Caco-2 (cell line): ENCODE results near the gene ABRAXAS1. TPM values are rescaled to one million over a fixed set of nuclear protein-coding genes. Genes with fewer than 3 reads are reported as not detected.
"Not testable (repeated sequence)": the region's sequence is repeated elsewhere in the genome, so short reads cannot be mapped to it uniquely, and the experiment has no call there.

Source experiments
- BruUV-seq: library from RNA; stranded (reverse); fragments of 400-500 nt; replicated peaks from 2 replicates; lab custom pipeline; 2021; lab: Mats Ljungman, UMichigan
- CTCF ChIA-PET: fragments of 300-600 bp; sonication (Branson Sonifier 250); formaldehyde crosslinking; loops from one replicate; lab custom pipeline; 2022; ENCODE audit warnings: antibody characterized with exemption; lab: Charles Lee
- POLR2A ChIA-PET: fragments of 300-600 bp; sonication (Branson Sonifier 250); formaldehyde crosslinking; loops from one replicate; lab custom pipeline; 2022; ENCODE audit warnings: antibody characterized with exemption; lab: Charles Lee
- DNase-seq, 2 experiments: peaks; one replicate each; pipeline versions ENCODE4 v3.0.0 to v3.0.0-alpha.2; 2020 to 2022
- H3K27me3 ChIP-seq: replicated peaks from 2 replicates; pipeline ENCODE4 v1.6.0; 2011; ENCODE audit warnings: low read length; ENCODE audit not compliant: control insufficient read depth, insufficient read depth
- H3K36me3 ChIP-seq: 2 replicates; pipeline ENCODE4 v1.5.1; 2011; ENCODE audit warnings: low read length; ENCODE audit not compliant: control insufficient read depth, insufficient read depth
- H3K4me1 ChIP-seq: fragments of 250-450 bp; sonication (Bioruptor Pico); 2 replicates; pipeline ENCODE4 v1.5.1; 2020; ENCODE audit warnings: mild to moderate bottlenecking
- H3K4me3 ChIP-seq: 2 replicates; pipeline ENCODE4 v1.5.1; 2011; ENCODE audit warnings: low read depth, mild to moderate bottlenecking, control low read depth, low read length
- H3K9me3 ChIP-seq: fragments of 250-450 bp; sonication (Bioruptor Pico); 2 replicates; pipeline ENCODE4 v1.5.1; 2020; ENCODE audit warnings: mild to moderate bottlenecking, moderate library complexity
- H3K27ac Mint-ChIP-seq: one replicate; pipeline ENCODE4 v1.8.0; 2022; ENCODE audit warnings: mixed read lengths; ENCODE audit not compliant: unreplicated experiment
- H3K27me3 Mint-ChIP-seq: one replicate; pipeline ENCODE4 v1.8.0; 2022; ENCODE audit warnings: mixed read lengths; ENCODE audit not compliant: insufficient read depth, unreplicated experiment
- H3K36me3 Mint-ChIP-seq: one replicate; pipeline ENCODE4 v1.8.0; 2022; ENCODE audit warnings: mild to moderate bottlenecking, mixed read lengths; ENCODE audit not compliant: insufficient read depth, unreplicated experiment
- H3K4me1 Mint-ChIP-seq: one replicate; pipeline ENCODE4 v1.8.0; 2022; ENCODE audit warnings: low read depth, mixed read lengths; ENCODE audit not compliant: unreplicated experiment
- H3K4me3 Mint-ChIP-seq: one replicate; pipeline ENCODE4 v1.8.0; 2022; ENCODE audit warnings: mild to moderate bottlenecking, moderate library complexity, mixed read lengths; ENCODE audit not compliant: unreplicated experiment
- H3K9me3 Mint-ChIP-seq: one replicate; pipeline ENCODE4 v1.8.0; 2022; ENCODE audit warnings: mixed read lengths; ENCODE audit not compliant: unreplicated experiment
- intact Hi-C: fragments of 100-400 bp; cut with micrococcal nuclease; formaldehyde crosslinking; loops from one replicate; pipeline ENCODE4 v1.10.0; 2022; ENCODE audit not compliant: unreplicated experiment
- total RNA-seq: library from RNA; stranded (reverse); gene quantifications from 2 replicates; pipeline ENCODE4 v1.2.3, GENCODE V29; 2022
- TF ChIP-seq, protein P1 (sequence below), 2 experiments: fragments of 200-600 bp in 1 of 2; IDR thresholded peaks; 1 replicate in 1 of 2; 2 replicates in 1 of 2; pipeline versions ENCODE4 v1.5.1 to v1.8.0; 2011 to 2022; ENCODE audit warnings: antibody characterized with exemption in 1 of 2, control low read depth in 1 of 2, inconsistent platforms in 1 of 2, low read depth in 1 of 2, low read length in 1 of 2, mild to moderate bottlenecking in 1 of 2, moderate library complexity in 1 of 2; ENCODE audit not compliant: insufficient read depth in 1 of 2, severe bottlenecking in 1 of 2, unreplicated experiment in 1 of 2

Gene ABRAXAS1
- total RNA-seq, 1 experiment from 2014 or later, result 18.2 TPM

DNA sequence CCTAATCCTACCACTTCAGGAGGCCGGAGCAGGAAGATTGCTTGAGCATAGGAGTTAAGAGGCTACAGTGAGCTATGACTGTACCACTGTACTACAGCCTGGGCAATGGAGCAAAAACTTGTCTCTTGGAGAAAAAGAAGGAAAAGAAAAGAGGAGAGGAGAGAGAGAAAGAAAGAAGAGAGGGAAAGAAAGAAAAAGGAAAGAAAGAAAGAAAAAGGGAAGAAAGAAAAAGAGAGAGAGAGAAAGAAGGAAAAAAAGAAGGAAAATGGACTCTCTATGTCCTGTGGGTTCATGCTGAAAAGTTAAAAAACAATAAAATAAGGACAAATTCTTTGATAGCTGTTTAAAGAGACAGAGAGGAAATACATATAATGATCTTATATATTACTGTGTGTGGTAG is 13.3 kb upstream of the ABRAXAS1 start:
- Histone ChIP-seq H3K9me3 (no peaks in the 10 kb centered on the region), H3K4me1 (no peaks in the 10 kb centered on the region), H3K4me3 (no peak overlapping the region), H3K27me3 (no peaks in the 10 kb centered on the region), H3K36me3 (no peaks in the 10 kb centered on the region)
- no peaks in the 10 kb centered on the region for H3K27me3 Mint-ChIP-seq
- ChIA-PET POLR2A (no interaction called here), CTCF (no interaction called here)
- BruUV-seq, result no TSS peak
- intact Hi-C loops, result no loop called here
- H3K9me3 Mint-ChIP-seq, result no peaks in the 10 kb centered on the region
- no peak for DNase-seq
- no peak overlapping the region for H3K4me3 Mint-ChIP-seq
- H3K27ac Mint-ChIP-seq, result no peak overlapping the region
- no peaks in the 10 kb centered on the region for H3K4me1 Mint-ChIP-seq
- TF ChIP-seq, protein P1, sequence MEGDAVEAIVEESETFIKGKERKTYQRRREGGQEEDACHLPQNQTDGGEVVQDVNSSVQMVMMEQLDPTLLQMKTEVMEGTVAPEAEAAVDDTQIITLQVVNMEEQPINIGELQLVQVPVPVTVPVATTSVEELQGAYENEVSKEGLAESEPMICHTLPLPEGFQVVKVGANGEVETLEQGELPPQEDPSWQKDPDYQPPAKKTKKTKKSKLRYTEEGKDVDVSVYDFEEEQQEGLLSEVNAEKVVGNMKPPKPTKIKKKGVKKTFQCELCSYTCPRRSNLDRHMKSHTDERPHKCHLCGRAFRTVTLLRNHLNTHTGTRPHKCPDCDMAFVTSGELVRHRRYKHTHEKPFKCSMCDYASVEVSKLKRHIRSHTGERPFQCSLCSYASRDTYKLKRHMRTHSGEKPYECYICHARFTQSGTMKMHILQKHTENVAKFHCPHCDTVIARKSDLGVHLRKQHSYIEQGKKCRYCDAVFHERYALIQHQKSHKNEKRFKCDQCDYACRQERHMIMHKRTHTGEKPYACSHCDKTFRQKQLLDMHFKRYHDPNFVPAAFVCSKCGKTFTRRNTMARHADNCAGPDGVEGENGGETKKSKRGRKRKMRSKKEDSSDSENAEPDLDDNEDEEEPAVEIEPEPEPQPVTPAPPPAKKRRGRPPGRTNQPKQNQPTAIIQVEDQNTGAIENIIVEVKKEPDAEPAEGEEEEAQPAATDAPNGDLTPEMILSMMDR (IDR thresholded peaks at IDR 0.05; ENCODE audit: insufficient read depth in 1 of 2, low read depth in 1 of 2, low read length in 1 of 2, severe bottlenecking in 1 of 2, unreplicated experiment in 1 of 2), result no peak
- no peaks in the 10 kb centered on the region for H3K36me3 Mint-ChIP-seq

DNA sequence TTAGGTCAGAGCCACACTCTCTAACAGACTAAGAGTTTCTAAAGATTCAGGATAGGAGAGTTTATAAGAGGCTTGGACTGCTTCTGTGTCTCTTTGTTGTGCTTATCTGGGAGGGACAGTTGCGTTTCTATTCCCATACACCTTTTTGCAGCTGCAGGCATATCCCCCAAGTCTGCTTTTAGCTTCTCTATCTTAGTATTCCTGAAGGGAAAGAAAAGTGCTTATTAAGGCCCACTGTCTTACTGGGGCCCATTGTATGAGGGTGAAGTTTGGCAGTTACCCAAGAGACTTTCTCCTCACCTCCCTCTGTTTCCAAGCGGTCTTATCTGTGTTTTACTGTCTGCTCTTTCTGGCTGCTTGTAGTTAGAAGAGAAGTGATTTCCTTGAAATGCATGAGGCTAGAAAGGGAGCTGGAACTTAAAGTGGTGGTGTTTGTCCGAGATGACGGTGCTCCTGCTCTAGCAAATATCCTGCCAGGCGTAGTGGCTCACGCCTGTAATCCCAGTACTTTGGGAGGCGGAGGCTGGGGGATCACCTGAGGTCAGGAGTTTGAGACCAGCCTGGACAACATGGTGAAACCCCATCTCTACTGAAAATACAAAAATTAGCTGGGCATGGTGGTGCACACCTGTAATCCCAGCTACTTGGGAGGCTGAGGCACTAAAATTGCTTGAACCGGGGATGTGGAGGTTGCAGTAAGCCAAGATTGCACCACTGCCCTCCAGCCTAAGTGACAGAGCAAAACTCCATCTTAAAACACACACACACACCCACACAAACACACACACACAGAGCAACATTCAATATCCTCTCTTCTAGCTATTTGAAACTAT is 11.4 kb upstream of the ABRAXAS1 start:
- H3K4me1 Mint-ChIP-seq, H3K9me3 ChIP-seq, H3K4me1 ChIP-seq, H3K36me3 Mint-ChIP-seq, H3K9me3 Mint-ChIP-seq, H3K27ac Mint-ChIP-seq, CTCF ChIA-PET, H3K4me3 Mint-ChIP-seq, BruUV-seq, H3K27me3 Mint-ChIP-seq, DNase-seq, H3K36me3 ChIP-seq, H3K4me3 ChIP-seq, intact Hi-C loops, H3K27me3 ChIP-seq: not testable (repeated sequence)
- POLR2A ChIA-PET, result interaction anchor here (0.6 kb wide), 1 partner anchor 21 kb away, joined by 3 read pairs; no protein-coding TSS in a partner anchor

GRCh38 chr4:83490876-83491450 is 6.1 kb upstream of the ABRAXAS1 start:
- H3K4me1 ChIP-seq, result peaks cover 18% of the 10 kb centered on the region
- peaks cover 10% of the 10 kb centered on the region for H3K4me1 Mint-ChIP-seq
- H3K36me3 ChIP-seq, result no peaks in the 10 kb centered on the region
- H3K27me3 Mint-ChIP-seq, result no peaks in the 10 kb centered on the region
- no peak overlapping the region for H3K27ac Mint-ChIP-seq
- no peaks in the 10 kb centered on the region for H3K9me3 Mint-ChIP-seq
- H3K4me3 Mint-ChIP-seq, result no peak overlapping the region
- POLR2A ChIA-PET, result no interaction called here
- CTCF ChIA-PET, result interaction anchor here (0.6 kb wide), 1 partner anchor 206 kb away, joined by 3 read pairs; the partner anchor contains the start of gene COQ2
- no peak overlapping the region for H3K4me3 ChIP-seq
- H3K27me3 ChIP-seq, result no peaks in the 10 kb centered on the region
- no TSS peak for BruUV-seq
- H3K36me3 Mint-ChIP-seq, result no peaks in the 10 kb centered on the region
- DNase-seq, result peak in 1 of 2 experiments; percentile 20
- no peaks in the 10 kb centered on the region for H3K9me3 ChIP-seq
- intact Hi-C loops, result loop anchor here (1.0 kb wide), 2 partner anchors 91 to 149 kb away; no protein-coding TSS in a partner anchor
- TF ChIP-seq, protein P1 (IDR thresholded peaks at IDR 0.05; ENCODE audit: insufficient read depth in 1 of 2, low read depth in 1 of 2, low read length in 1 of 2, severe bottlenecking in 1 of 2, unreplicated experiment in 1 of 2), result peak; percentile 73 to 78
